ENCODE data around the gene KRTAP17-1.
"Not testable (repeated sequence)": the region's sequence is repeated elsewhere in the genome, so short reads cannot be mapped to it uniquely, and the experiment has no call there.

KRTAP17-1 gene

GRCh38 chr17:41315204-41315794 lies at the start of gene KRTAP17-1:
Gene KRTAP17-1, minus strand, starts transcription at chr17:41315710. Its CDS starts 60 bp downstream, at chr17:41315650.
- DNase-seq (ENCODE audit: low read depth): no peak

GRCh38 chr17:41363881-41364280 lies 48.4 kb upstream of the KRTAP17-1 start:
- no peak for DNase-seq (ENCODE audit: low read depth)

GRCh38 chr17:41360296-41360995 lies 44.9 kb upstream of the KRTAP17-1 start:
- peak; percentile 77 for DNase-seq (ENCODE audit: low read depth)

- DNase-seq (ENCODE audit: low read depth): no peak
These were observed 39.0 kb upstream of the KRTAP17-1 start for GRCh38 chr17:41354536-41354935.

GRCh38 chr17:41352597-41353366 lies 37.3 kb upstream of the KRTAP17-1 start:
- DNase-seq (ENCODE audit: low read depth): no peak

- no peak for DNase-seq (ENCODE audit: low read depth)
These were observed 35.7 kb upstream of the KRTAP17-1 start for GRCh38 chr17:41351177-41351576.

GRCh38 chr17:41350381-41350878 lies 34.9 kb upstream of the KRTAP17-1 start, which contains the start of gene KRT33A:
Gene KRT33A, minus strand, starts transcription at chr17:41350828. Its CDS starts 61 bp downstream, at chr17:41350767.
- DNase-seq (ENCODE audit: low read depth): not testable (repeated sequence)

GRCh38 chr17:41347869-41348760 lies 32.6 kb upstream of the KRTAP17-1 start:
- no peak for DNase-seq (ENCODE audit: low read depth)

GRCh38 chr17:41346421-41346820 lies 30.9 kb upstream of the KRTAP17-1 start:
- not testable (repeated sequence) for DNase-seq (ENCODE audit: low read depth)

- no peak for DNase-seq (ENCODE audit: low read depth)
These were observed 30.5 kb upstream of the KRTAP17-1 start for GRCh38 chr17:41345992-41346391.

GRCh38 chr17:41343029-41343428 lies 27.5 kb upstream of the KRTAP17-1 start:
- no peak for DNase-seq (ENCODE audit: low read depth)

GRCh38 chr17:41340934-41341861 lies 25.7 kb upstream of the KRTAP17-1 start:
- DNase-seq (ENCODE audit: low read depth): no peak

GRCh38 chr17:41340494-41340893 lies 25.0 kb upstream of the KRTAP17-1 start:
- DNase-seq (ENCODE audit: low read depth): no peak

GRCh38 chr17:41339571-41340172 lies 24.2 kb upstream of the KRTAP17-1 start:
- DNase-seq (ENCODE audit: low read depth): no peak

GRCh38 chr17:41338961-41339485 lies 23.5 kb upstream of the KRTAP17-1 start:
- no peak for DNase-seq (ENCODE audit: low read depth)

GRCh38 chr17:41335747-41336146 lies 20.2 kb upstream of the KRTAP17-1 start:
- DNase-seq (ENCODE audit: low read depth): no peak

- no peak for DNase-seq (ENCODE audit: low read depth)
These were observed 19.1 kb upstream of the KRTAP17-1 start for GRCh38 chr17:41334385-41335305.

- no peak for DNase-seq (ENCODE audit: low read depth)
These were observed 18.3 kb upstream of the KRTAP17-1 start for GRCh38 chr17:41333836-41334235.

GRCh38 chr17:41333098-41333497 lies 17.6 kb upstream of the KRTAP17-1 start:
- DNase-seq (ENCODE audit: low read depth): no peak
